C4-2B (cell line): Measurements from ENCODE around the gene TTN.

ENCODE experiments used
- ZFX ChIP-seq: fragments of 450-650 bp; IDR thresholded peaks from 2 replicates; pipeline ENCODE4 v1.6.1; 2017
- TF ChIP-seq, protein P1 (sequence below): fragments of 450-650 bp; conservative IDR thresholded peaks from 2 replicates; pipeline ENCODE4 v1.5.1; 2017; ENCODE audit warnings: mild to moderate bottlenecking

DNA sequence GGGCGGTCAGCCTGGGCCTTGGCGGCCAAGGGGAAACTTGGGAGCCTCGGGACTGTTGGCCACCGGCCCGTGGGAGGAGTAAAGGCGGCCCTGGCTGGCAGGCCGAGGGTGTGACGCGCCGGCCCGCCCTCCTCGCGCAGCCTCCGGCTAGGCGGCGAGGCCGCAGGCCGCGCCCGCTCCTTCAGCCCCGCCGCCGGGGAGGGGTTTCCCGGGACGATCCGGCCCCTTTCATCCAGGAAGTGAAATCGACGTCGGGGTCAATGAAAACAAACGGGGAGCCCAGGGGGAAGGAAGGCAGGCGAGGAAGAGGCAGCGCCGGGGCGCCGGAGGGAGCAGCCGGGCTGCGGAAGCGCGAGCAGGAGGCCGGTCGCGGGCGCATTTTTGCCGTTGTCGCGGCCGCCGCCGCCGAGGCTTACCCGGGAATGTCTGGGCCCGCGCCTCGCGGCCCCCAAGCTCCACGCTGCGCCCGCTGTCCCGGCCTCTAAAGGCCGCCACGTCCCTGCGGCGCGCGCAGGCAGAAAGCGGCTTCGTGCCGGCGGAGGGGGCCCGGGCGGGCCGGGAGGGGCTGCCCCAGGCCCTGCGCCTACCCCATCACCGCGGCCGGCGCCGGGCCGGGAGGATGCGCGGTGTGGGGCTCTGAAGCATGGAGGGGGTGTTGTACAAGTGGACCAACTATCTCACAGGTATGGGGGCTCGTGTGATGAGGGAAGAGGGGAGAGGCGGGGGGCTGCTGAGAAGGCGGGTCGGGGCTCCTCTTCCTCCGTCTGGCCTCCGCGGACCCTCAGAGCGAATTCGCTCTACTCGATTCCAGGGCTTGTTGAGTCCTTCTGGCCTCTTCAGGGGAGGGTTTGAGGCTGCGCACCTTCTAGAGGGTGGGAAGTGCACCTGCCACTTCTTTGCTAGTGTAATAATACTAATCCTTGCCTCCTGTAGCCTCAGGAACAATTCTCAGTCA lies 326.7 kb downstream of the TTN start, which contains the start of gene PLEKHA3:
- TF ChIP-seq, protein P1, sequence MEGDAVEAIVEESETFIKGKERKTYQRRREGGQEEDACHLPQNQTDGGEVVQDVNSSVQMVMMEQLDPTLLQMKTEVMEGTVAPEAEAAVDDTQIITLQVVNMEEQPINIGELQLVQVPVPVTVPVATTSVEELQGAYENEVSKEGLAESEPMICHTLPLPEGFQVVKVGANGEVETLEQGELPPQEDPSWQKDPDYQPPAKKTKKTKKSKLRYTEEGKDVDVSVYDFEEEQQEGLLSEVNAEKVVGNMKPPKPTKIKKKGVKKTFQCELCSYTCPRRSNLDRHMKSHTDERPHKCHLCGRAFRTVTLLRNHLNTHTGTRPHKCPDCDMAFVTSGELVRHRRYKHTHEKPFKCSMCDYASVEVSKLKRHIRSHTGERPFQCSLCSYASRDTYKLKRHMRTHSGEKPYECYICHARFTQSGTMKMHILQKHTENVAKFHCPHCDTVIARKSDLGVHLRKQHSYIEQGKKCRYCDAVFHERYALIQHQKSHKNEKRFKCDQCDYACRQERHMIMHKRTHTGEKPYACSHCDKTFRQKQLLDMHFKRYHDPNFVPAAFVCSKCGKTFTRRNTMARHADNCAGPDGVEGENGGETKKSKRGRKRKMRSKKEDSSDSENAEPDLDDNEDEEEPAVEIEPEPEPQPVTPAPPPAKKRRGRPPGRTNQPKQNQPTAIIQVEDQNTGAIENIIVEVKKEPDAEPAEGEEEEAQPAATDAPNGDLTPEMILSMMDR = no peak
- peak; percentile 77 for TF ChIP-seq ZFX
